ENCODE data around the gene SPON1.
"Not testable (repeated sequence)": the region's sequence is repeated elsewhere in the genome, so short reads cannot be mapped to it uniquely, and the experiment has no call there.

Gene SPON1

GRCh38 chr11:13983081-13983751 is 20.7 kb downstream of the SPON1 start:
- no peak for DNase-seq (ENCODE audit: low read depth)

GRCh38 chr11:13984616-13985450 is 22.3 kb downstream of the SPON1 start:
- no peak for DNase-seq (ENCODE audit: low read depth)

- not testable (repeated sequence) for DNase-seq (ENCODE audit: low read depth)
Measured at GRCh38 chr11:13986695-13987094, 24.2 kb downstream of the SPON1 start.

GRCh38 chr11:13992158-13992856 is 29.8 kb downstream of the SPON1 start:
- not testable (repeated sequence) for DNase-seq (ENCODE audit: low read depth)

GRCh38 chr11:13993096-13993765 is 30.7 kb downstream of the SPON1 start:
- no peak for DNase-seq (ENCODE audit: low read depth)

- no peak for DNase-seq (ENCODE audit: low read depth)
Measured at GRCh38 chr11:13997881-13998280, 35.4 kb downstream of the SPON1 start.

- DNase-seq (ENCODE audit: low read depth), result no peak
Measured at GRCh38 chr11:13999704-14000103, 37.2 kb downstream of the SPON1 start.

- no peak for DNase-seq (ENCODE audit: low read depth)
Measured at GRCh38 chr11:14001597-14001996, 39.1 kb downstream of the SPON1 start.

- no peak for DNase-seq (ENCODE audit: low read depth)
Measured at GRCh38 chr11:14007566-14007965, 45.0 kb downstream of the SPON1 start.

- no peak for DNase-seq (ENCODE audit: low read depth)
Measured at GRCh38 chr11:14010665-14011064, 48.1 kb downstream of the SPON1 start.

- DNase-seq (ENCODE audit: low read depth), result no peak
Measured at GRCh38 chr11:14012846-14013245, 50.3 kb downstream of the SPON1 start.

GRCh38 chr11:14015711-14016110 is 53.2 kb downstream of the SPON1 start:
- no peak for DNase-seq (ENCODE audit: low read depth)

GRCh38 chr11:14018441-14018840 is 55.9 kb downstream of the SPON1 start:
- no peak for DNase-seq (ENCODE audit: low read depth)

GRCh38 chr11:14021738-14022137 is 59.2 kb downstream of the SPON1 start:
- DNase-seq (ENCODE audit: low read depth), result no peak

- DNase-seq (ENCODE audit: low read depth), result no peak
Measured at GRCh38 chr11:14022251-14022650, 59.7 kb downstream of the SPON1 start.

- DNase-seq (ENCODE audit: low read depth), result no peak
Measured at GRCh38 chr11:14022821-14023220, 60.3 kb downstream of the SPON1 start.

GRCh38 chr11:14026961-14027360 is 64.4 kb downstream of the SPON1 start:
- DNase-seq (ENCODE audit: low read depth), result no peak

- DNase-seq (ENCODE audit: low read depth), result no peak
Measured at GRCh38 chr11:14027525-14027924, 65.0 kb downstream of the SPON1 start.

- no peak for DNase-seq (ENCODE audit: low read depth)
Measured at GRCh38 chr11:14029440-14029839, 66.9 kb downstream of the SPON1 start.

- no peak for DNase-seq (ENCODE audit: low read depth)
Measured at GRCh38 chr11:14029971-14030920, 67.7 kb downstream of the SPON1 start.

GRCh38 chr11:14035526-14035925 is 73.0 kb downstream of the SPON1 start:
- not testable (repeated sequence) for DNase-seq (ENCODE audit: low read depth)

Data from stimulated activated CD8-positive, alpha-beta memory T cell treated with anti-CD3 and anti-CD28 coated beads, Interleukin-12 subunit alpha, Interleukin-12 subunit beta, amount 100 ng/mL, for 4 hours (primary cell).